AG04449 (cell line): ENCODE data around the gene CACNA1C.

Experiments
- CTCF ChIA-PET: fragments of 350-600 bp; formaldehyde crosslinking; extraction: SDS; loops from one replicate; lab custom pipeline; 2021; ENCODE audit warnings: antibody characterized with exemption; lab: Yijun Ruan, JAX
- POLR2A ChIA-PET: fragments of 400-600, 350-600 bp; formaldehyde crosslinking; extraction: SDS; loops from one replicate; lab custom pipeline; 2020; ENCODE audit warnings: antibody characterized with exemption, inconsistent platforms; lab: Yijun Ruan, JAX
- DNase-seq: peaks from one replicate; pipeline ENCODE4 v3.0.0-alpha.2; 2010; ENCODE audit warnings: low read depth, low spot score
- H3K4me3 ChIP-seq: 2 replicates; pipeline ENCODE4 v1.5.1; 2011; ENCODE audit warnings: low read depth, mild to moderate bottlenecking, control low read depth, low read length
- TF ChIP-seq, protein P1 (sequence below): IDR thresholded peaks from one replicate; pipeline ENCODE4 v1.5.1; 2011; ENCODE audit warnings: mild to moderate bottlenecking, moderate library complexity, low read length, control low read depth, inconsistent platforms; ENCODE audit not compliant: insufficient read depth; ENCODE audit errors: missing control alignments

Gene CACNA1C

GRCh38 chr12:2270846-2271245 is 218.1 kb downstream of the CACNA1C start:
- POLR2A ChIA-PET, result no interaction called here
- TF ChIP-seq, protein P1, sequence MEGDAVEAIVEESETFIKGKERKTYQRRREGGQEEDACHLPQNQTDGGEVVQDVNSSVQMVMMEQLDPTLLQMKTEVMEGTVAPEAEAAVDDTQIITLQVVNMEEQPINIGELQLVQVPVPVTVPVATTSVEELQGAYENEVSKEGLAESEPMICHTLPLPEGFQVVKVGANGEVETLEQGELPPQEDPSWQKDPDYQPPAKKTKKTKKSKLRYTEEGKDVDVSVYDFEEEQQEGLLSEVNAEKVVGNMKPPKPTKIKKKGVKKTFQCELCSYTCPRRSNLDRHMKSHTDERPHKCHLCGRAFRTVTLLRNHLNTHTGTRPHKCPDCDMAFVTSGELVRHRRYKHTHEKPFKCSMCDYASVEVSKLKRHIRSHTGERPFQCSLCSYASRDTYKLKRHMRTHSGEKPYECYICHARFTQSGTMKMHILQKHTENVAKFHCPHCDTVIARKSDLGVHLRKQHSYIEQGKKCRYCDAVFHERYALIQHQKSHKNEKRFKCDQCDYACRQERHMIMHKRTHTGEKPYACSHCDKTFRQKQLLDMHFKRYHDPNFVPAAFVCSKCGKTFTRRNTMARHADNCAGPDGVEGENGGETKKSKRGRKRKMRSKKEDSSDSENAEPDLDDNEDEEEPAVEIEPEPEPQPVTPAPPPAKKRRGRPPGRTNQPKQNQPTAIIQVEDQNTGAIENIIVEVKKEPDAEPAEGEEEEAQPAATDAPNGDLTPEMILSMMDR, result no peak
- DNase-seq, result no peak
- CTCF ChIA-PET, result interaction anchor here (1.1 to 6.0 kb wide), 4 partner anchors 13 to 330 kb away, joined by 4 to 71 read pairs (median 7); no protein-coding TSS in a partner anchor
- H3K4me3 ChIP-seq, result no peak overlapping the region

- DNase-seq, result no peak
- ChIA-PET POLR2A (no interaction called here), CTCF (interaction anchor here (1.2 to 6.0 kb wide), 3 partner anchors 11 to 214 kb away, joined by 5 to 71 read pairs (median 5); no protein-coding TSS in a partner anchor)
- H3K4me3 ChIP-seq, result no peak overlapping the region
- TF ChIP-seq, protein P1, result no peak
Measured at GRCh38 chr12:2271961-2272360, 219.2 kb downstream of the CACNA1C start.

- ChIA-PET POLR2A (interaction anchor here (0.5 to 1.1 kb wide), 2 partner anchors 25 to 84 kb away, joined by 3 to 4 read pairs; no protein-coding TSS in a partner anchor), CTCF (interaction anchor here (0.7 to 6.0 kb wide), 11 partner anchors 10 to 333 kb away, joined by 3 to 71 read pairs (median 5); no protein-coding TSS in a partner anchor)
- DNase-seq, result no peak
- TF ChIP-seq, protein P1, result peak; percentile 59
- no peak overlapping the region for H3K4me3 ChIP-seq
Measured at GRCh38 chr12:2273288-2273687, 220.5 kb downstream of the CACNA1C start.

GRCh38 chr12:2273751-2274150 is 221.0 kb downstream of the CACNA1C start:
- DNase-seq, result no peak
- TF ChIP-seq, protein P1, result no peak
- CTCF ChIA-PET, result interaction anchor here (1.0 to 6.0 kb wide), 10 partner anchors 10 to 334 kb away, joined by 3 to 71 read pairs (median 6); no protein-coding TSS in a partner anchor
- POLR2A ChIA-PET, result interaction anchor here (1.1 kb wide), 1 partner anchor 26 kb away, joined by 3 read pairs; no protein-coding TSS in a partner anchor
- H3K4me3 ChIP-seq, result no peak overlapping the region

DNA sequence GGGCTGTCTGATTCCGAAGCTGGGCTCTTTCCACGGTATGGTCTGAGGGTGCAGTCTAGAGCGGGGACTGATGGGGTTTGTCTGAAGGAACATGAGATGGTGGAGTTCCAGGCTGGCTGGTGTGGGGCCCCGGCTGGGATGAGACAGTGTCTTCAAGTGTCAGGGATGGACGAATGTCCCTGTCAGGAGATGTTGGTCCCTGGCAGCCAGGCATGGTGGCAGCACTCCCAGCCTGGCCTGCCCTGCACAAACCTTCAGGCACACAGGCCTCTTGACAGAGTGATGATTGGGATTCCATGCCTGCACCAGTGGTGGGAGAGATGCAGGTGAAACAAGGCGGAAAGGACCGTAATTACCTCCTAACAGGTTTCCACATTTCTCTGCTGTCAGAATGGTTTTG is 221.9 kb downstream of the CACNA1C start:
- no peak overlapping the region for H3K4me3 ChIP-seq
- ChIA-PET POLR2A (no interaction called here), CTCF (interaction anchor here (1.0 to 6.0 kb wide), 6 partner anchors 9 to 240 kb away, joined by 4 to 71 read pairs (median 6); no protein-coding TSS in a partner anchor)
- TF ChIP-seq, protein P1, result no peak
- DNase-seq, result no peak

- ChIA-PET CTCF (interaction anchor here (0.8 to 3.5 kb wide), 4 partner anchors 9 to 253 kb away, joined by 3 to 16 read pairs (median 8); no protein-coding TSS in a partner anchor), POLR2A (interaction anchor here (0.6 to 0.8 kb wide), 2 partner anchors 12 to 84 kb away, joined by 3 to 4 read pairs; no protein-coding TSS in a partner anchor)
- TF ChIP-seq, protein P1, result no peak
- H3K4me3 ChIP-seq, result no peak overlapping the region
- DNase-seq, result no peak
Measured at GRCh38 chr12:2276288-2277033, 223.7 kb downstream of the CACNA1C start.
